ENCODE measurements around the gene BCO1.

Gene BCO1

GRCh38 chr16:81265658-81266451, 27.4 kb downstream of the BCO1 start:
- Mint-ChIP-seq H3K36me3 (ENCODE audit: insufficient read depth) (peaks cover 2% of the 10 kb centered on the region), H3K27ac (ENCODE audit: low read depth) (no peak overlapping the region), H3K4me1 (no peaks in the 10 kb centered on the region), H3K9me3 (peaks cover 5% of the 10 kb centered on the region), H3K4me3 (no peak overlapping the region), H3K27me3 (no peaks in the 10 kb centered on the region)
- no peak for DNase-seq (ENCODE audit: low spot score in 2 of 2)
- ATAC-seq (replicated peaks; ENCODE audit: extremely low read depth, poor library complexity, severe bottlenecking) = no peak

GRCh38 chr16:81266680-81267095, 28.2 kb downstream of the BCO1 start:
- ATAC-seq (replicated peaks; ENCODE audit: extremely low read depth, poor library complexity, severe bottlenecking) (no peak), DNase-seq (ENCODE audit: low spot score in 2 of 2) (no peak)
- Mint-ChIP-seq H3K36me3 (ENCODE audit: insufficient read depth) (peaks cover 2% of the 10 kb centered on the region), H3K27ac (ENCODE audit: low read depth) (no peak overlapping the region), H3K4me1 (no peaks in the 10 kb centered on the region), H3K4me3 (no peak overlapping the region), H3K9me3 (peaks cover 5% of the 10 kb centered on the region), H3K27me3 (peaks cover 1% of the 10 kb centered on the region)

GRCh38 chr16:81268509-81268908, 30.0 kb downstream of the BCO1 start:
- Mint-ChIP-seq H3K4me1 (no peaks in the 10 kb centered on the region), H3K4me3 (no peak overlapping the region), H3K9me3 (peaks cover 5% of the 10 kb centered on the region), H3K27ac (ENCODE audit: low read depth) (no peak overlapping the region), H3K36me3 (ENCODE audit: insufficient read depth) (peaks cover 2% of the 10 kb centered on the region), H3K27me3 (peaks cover 17% of the 10 kb centered on the region)
- no peak for ATAC-seq (replicated peaks; ENCODE audit: extremely low read depth, poor library complexity, severe bottlenecking)
- DNase-seq (ENCODE audit: low spot score in 2 of 2) = no peak

- Mint-ChIP-seq H3K36me3 (ENCODE audit: insufficient read depth) (no peaks in the 10 kb centered on the region), H3K9me3 (no peaks in the 10 kb centered on the region), H3K4me1 (no peaks in the 10 kb centered on the region), H3K27me3 (peaks cover 32% of the 10 kb centered on the region), H3K4me3 (no peak overlapping the region), H3K27ac (ENCODE audit: low read depth) (no peak overlapping the region)
- DNase-seq (ENCODE audit: low spot score in 2 of 2) = no peak
- no peak for ATAC-seq (replicated peaks; ENCODE audit: extremely low read depth, poor library complexity, severe bottlenecking)
Observed at GRCh38 chr16:81273223-81273950, 34.9 kb downstream of the BCO1 start.

GRCh38 chr16:81275064-81275532, 36.6 kb downstream of the BCO1 start:
- ATAC-seq (replicated peaks; ENCODE audit: extremely low read depth, poor library complexity, severe bottlenecking) (no peak), DNase-seq (ENCODE audit: low spot score in 2 of 2) (no peak)
- H3K27me3 Mint-ChIP-seq = peaks cover 32% of the 10 kb centered on the region
- no peaks in the 10 kb centered on the region for H3K36me3 Mint-ChIP-seq (ENCODE audit: insufficient read depth)
- H3K4me3 Mint-ChIP-seq = no peak overlapping the region
- no peak overlapping the region for H3K27ac Mint-ChIP-seq (ENCODE audit: low read depth)
- H3K4me1 Mint-ChIP-seq = no peaks in the 10 kb centered on the region
- no peaks in the 10 kb centered on the region for H3K9me3 Mint-ChIP-seq

GRCh38 chr16:81275795-81276194, 37.3 kb downstream of the BCO1 start:
- peaks cover 32% of the 10 kb centered on the region for H3K27me3 Mint-ChIP-seq
- no peaks in the 10 kb centered on the region for H3K9me3 Mint-ChIP-seq
- H3K4me3 Mint-ChIP-seq = no peak overlapping the region
- no peaks in the 10 kb centered on the region for H3K36me3 Mint-ChIP-seq (ENCODE audit: insufficient read depth)
- no peaks in the 10 kb centered on the region for H3K4me1 Mint-ChIP-seq
- ATAC-seq (replicated peaks; ENCODE audit: extremely low read depth, poor library complexity, severe bottlenecking) (no peak), DNase-seq (ENCODE audit: low spot score in 2 of 2) (no peak)
- H3K27ac Mint-ChIP-seq (ENCODE audit: low read depth) = no peak overlapping the region

- no peak for ATAC-seq (replicated peaks; ENCODE audit: extremely low read depth, poor library complexity, severe bottlenecking)
- Mint-ChIP-seq H3K36me3 (ENCODE audit: insufficient read depth) (no peaks in the 10 kb centered on the region), H3K4me3 (no peak overlapping the region), H3K9me3 (no peaks in the 10 kb centered on the region), H3K27me3 (peaks cover 32% of the 10 kb centered on the region), H3K4me1 (no peaks in the 10 kb centered on the region), H3K27ac (ENCODE audit: low read depth) (no peak overlapping the region)
- DNase-seq (ENCODE audit: low spot score in 2 of 2) = no peak
Observed at GRCh38 chr16:81276323-81276722, 37.8 kb downstream of the BCO1 start.

- Mint-ChIP-seq H3K4me3 (no peak overlapping the region), H3K4me1 (no peaks in the 10 kb centered on the region), H3K36me3 (ENCODE audit: insufficient read depth) (no peaks in the 10 kb centered on the region), H3K9me3 (no peaks in the 10 kb centered on the region), H3K27ac (ENCODE audit: low read depth) (no peak overlapping the region), H3K27me3 (peaks cover 21% of the 10 kb centered on the region)
- no peak for ATAC-seq (replicated peaks; ENCODE audit: extremely low read depth, poor library complexity, severe bottlenecking)
- no peak for DNase-seq (ENCODE audit: low spot score in 2 of 2)
Observed at GRCh38 chr16:81277541-81278080, 39.1 kb downstream of the BCO1 start.

GRCh38 chr16:81278526-81278925, 40.0 kb downstream of the BCO1 start:
- H3K27ac Mint-ChIP-seq (ENCODE audit: low read depth) = no peak overlapping the region
- no peak for DNase-seq (ENCODE audit: low spot score in 2 of 2)

GRCh38 chr16:81279392-81279791, 40.9 kb downstream of the BCO1 start:
- Mint-ChIP-seq H3K36me3 (ENCODE audit: insufficient read depth) (no peaks in the 10 kb centered on the region), H3K9me3 (no peaks in the 10 kb centered on the region), H3K27me3 (peaks cover 10% of the 10 kb centered on the region), H3K4me3 (no peak overlapping the region), H3K4me1 (no peaks in the 10 kb centered on the region), H3K27ac (ENCODE audit: low read depth) (no peak overlapping the region)
- DNase-seq (ENCODE audit: low spot score in 2 of 2) = no peak
- no peak for ATAC-seq (replicated peaks; ENCODE audit: extremely low read depth, poor library complexity, severe bottlenecking)

More at GRCh38 chr16:81278526-81278925, 40.0 kb downstream of the BCO1 start:
- no peak for ATAC-seq (replicated peaks; ENCODE audit: extremely low read depth, poor library complexity, severe bottlenecking)
- no peaks in the 10 kb centered on the region for H3K4me1 Mint-ChIP-seq
- no peaks in the 10 kb centered on the region for H3K36me3 Mint-ChIP-seq (ENCODE audit: insufficient read depth)
- no peaks in the 10 kb centered on the region for H3K9me3 Mint-ChIP-seq
- H3K4me3 Mint-ChIP-seq = no peak overlapping the region
- H3K27me3 Mint-ChIP-seq = peaks cover 14% of the 10 kb centered on the region

GRCh38 chr16:81280393-81280792, 41.9 kb downstream of the BCO1 start:
- peaks cover 4% of the 10 kb centered on the region for H3K27me3 Mint-ChIP-seq
- no peak overlapping the region for H3K27ac Mint-ChIP-seq (ENCODE audit: low read depth)
- ATAC-seq (replicated peaks; ENCODE audit: extremely low read depth, poor library complexity, severe bottlenecking) (no peak), DNase-seq (ENCODE audit: low spot score in 2 of 2) (no peak)
- no peaks in the 10 kb centered on the region for H3K4me1 Mint-ChIP-seq
- no peak overlapping the region for H3K4me3 Mint-ChIP-seq
- no peaks in the 10 kb centered on the region for H3K36me3 Mint-ChIP-seq (ENCODE audit: insufficient read depth)
- H3K9me3 Mint-ChIP-seq = no peaks in the 10 kb centered on the region

GRCh38 chr16:81283044-81283443, 44.6 kb downstream of the BCO1 start:
- H3K4me1 Mint-ChIP-seq = no peaks in the 10 kb centered on the region
- no peak for ATAC-seq (replicated peaks; ENCODE audit: extremely low read depth, poor library complexity, severe bottlenecking)
- H3K4me3 Mint-ChIP-seq = no peak overlapping the region
- no peaks in the 10 kb centered on the region for H3K27me3 Mint-ChIP-seq
- DNase-seq (ENCODE audit: low spot score in 2 of 2) = no peak
- no peak overlapping the region for H3K27ac Mint-ChIP-seq (ENCODE audit: low read depth)
- H3K36me3 Mint-ChIP-seq (ENCODE audit: insufficient read depth) = no peaks in the 10 kb centered on the region
- no peaks in the 10 kb centered on the region for H3K9me3 Mint-ChIP-seq
